HG03025 (cell line): ENCODE results near the gene SLC25A1.

Experiments
- ATAC-seq: cut with Tn5 transposase; IDR thresholded peaks from one replicate; pipeline ENCODE4 v1.9.1; 2021; ENCODE audit warnings: mild to moderate bottlenecking, moderate library complexity; ENCODE audit not compliant: unreplicated experiment, low FRiP score

Gene SLC25A1

DNA sequence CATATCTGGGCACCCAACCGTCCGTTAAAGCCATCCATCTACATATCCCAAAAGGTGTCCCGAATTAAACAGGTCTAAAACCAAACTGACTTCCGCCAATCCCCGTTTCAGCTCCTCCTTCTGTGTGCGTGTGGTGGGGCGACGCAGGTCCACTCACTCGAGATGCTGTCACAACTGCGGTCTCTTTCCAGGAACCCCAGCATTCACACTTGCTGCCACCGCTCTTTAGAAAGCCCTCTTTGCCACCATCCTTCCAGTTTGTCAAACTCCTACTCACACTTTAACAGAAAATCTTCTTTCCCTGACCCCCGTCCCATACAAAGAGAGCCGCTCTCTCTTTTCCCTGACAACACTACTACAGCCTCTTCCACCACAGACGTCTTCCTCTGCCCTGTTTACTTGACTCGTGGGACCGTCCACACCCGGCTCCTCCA lies 34.6 kb downstream of the SLC25A1 start:
- peak; percentile 17 for ATAC-seq

- ATAC-seq: no peak
Measured at GRCh38 chr22:19143212-19143611, 35.3 kb downstream of the SLC25A1 start.

GRCh38 chr22:19142394-19142793 lies 36.1 kb downstream of the SLC25A1 start:
- ATAC-seq: no peak

GRCh38 chr22:19139974-19140373 lies 38.6 kb downstream of the SLC25A1 start:
- ATAC-seq: no peak

DNA sequence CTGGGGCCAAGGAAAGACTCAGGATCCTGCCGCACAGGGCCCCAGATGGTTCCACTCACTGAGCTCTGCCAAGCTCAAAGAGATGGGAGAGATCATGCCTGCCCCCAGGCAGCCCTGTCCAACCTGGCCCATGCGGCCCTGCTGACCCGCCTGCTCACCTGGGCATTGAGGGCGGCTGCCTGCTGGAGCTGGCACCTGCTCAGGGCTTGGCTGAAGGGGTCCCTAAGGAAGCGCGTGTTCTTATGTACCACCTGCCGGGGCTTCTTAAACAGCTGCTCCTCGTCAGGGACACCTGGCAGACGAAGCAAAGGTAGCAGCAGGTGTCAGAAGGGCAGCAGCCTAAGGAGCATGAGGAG lies 39.6 kb downstream of the SLC25A1 start:
- no peak for ATAC-seq

DNA sequence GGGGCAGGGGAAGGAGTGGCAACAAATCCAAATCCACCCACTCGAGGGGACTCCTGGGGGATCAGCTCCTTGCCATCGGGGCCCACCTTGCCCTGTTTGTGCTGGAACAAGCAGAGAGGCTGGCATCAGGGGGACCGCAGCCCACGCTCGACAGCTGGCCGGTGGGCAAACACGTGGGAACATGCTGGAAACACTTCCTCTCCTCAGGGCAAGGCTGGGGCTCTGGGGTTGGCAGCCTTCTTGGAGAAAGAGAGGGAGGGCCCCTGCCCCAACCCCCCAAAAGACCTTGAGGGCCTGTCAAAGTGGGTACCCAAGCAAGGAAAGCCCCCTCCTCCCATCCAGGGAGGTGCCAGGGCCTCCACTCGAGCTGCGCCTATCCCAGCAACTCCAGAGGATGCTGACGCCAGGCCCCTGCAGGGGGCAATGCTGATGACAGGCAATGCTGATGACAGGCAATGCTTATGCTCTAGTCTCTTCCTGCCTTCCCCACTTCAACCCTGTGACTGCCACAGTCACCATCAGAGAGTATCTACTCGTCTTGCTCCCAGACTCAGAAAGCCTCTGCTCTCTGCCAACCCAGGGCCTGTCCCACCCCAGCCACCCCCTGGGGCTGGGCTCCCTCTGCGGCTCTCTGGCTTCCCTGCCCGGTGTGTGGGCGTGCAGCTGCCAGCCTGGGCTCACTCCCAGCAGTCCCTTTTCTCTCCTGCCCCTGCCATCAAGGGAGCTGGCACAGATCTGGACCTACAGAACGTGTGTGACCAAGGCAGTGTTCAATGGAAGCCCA lies 40.1 kb downstream of the SLC25A1 start:
- ATAC-seq: no peak

DNA sequence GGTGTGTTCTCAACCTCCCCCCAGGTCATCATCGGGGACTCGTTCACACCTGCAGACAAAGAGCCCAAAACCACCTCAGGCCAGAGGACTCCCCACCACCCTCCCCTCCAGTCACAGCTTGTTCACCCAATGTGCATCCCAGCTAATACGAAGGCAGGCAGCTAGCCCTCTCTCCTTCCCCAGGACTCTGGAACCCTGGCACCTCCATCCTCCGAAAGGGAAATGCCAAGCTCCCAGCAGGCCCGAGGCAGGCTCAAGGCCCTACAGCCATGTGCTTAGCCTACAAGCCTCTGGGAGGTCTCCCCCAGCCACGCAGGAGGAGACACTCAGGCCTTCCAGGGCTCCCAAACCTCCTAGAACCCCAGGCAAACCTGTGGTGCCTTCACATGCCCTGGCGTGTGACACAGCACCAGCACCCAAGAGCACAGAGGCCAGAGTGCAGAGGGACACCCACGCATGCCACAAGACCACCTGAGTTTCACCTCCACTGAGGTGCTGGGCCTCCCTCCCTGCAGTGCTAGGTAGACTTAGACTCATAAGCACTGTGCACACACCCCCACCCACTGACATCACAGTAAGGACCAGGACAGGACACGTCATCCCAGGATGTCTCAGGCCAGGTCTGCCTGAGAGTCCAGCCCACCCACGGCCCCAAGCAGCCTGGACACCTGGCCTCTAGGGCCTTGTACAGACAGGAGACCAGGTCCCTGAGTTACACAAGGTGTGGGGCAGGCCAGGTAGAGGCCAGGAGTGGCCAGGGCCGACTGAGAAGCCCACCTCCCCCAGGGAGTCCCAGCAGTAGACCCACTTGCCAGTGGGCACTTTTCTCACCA lies 40.9 kb downstream of the SLC25A1 start:
- ATAC-seq: no peak

DNA sequence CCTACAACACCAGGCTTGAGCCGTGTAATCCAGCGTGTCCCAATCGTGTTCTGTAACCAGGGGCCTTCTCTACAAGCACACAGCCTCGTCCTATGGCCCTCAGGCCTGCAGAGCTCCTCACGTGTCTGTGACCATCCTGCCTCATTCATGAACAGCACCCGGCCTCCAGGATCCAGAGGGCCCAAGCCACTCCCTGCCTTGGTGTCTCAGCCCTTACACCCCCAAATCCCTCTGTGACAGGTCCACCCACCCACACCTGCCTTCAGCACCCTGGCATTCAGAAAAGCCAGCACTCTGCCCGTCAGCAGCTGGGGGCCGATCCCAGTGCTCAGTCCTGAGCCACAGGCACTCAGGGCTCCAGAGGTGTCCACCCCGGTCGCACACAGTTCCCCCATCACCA lies 41.6 kb downstream of the SLC25A1 start:
- no peak for ATAC-seq

DNA sequence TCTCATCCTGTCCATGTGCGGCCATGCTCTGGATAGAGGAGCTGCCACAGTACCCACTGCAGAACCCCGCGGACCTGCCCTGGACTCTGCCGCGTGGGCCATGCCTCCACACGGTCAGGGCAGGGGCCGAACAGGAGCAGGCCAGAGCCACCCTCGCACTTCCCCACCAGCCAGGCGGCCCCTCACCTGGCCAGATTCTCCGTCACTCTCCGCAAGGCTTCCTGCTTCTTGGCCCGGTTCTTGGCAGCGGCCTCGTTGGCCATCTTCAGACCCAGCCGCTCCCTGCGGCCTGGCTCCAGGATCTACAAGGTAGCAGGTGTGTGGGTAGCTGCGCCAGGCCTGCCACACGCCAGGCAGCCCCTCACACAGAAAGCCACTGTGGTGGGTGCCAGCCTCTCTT lies 43.7 kb downstream of the SLC25A1 start:
- no peak for ATAC-seq

DNA sequence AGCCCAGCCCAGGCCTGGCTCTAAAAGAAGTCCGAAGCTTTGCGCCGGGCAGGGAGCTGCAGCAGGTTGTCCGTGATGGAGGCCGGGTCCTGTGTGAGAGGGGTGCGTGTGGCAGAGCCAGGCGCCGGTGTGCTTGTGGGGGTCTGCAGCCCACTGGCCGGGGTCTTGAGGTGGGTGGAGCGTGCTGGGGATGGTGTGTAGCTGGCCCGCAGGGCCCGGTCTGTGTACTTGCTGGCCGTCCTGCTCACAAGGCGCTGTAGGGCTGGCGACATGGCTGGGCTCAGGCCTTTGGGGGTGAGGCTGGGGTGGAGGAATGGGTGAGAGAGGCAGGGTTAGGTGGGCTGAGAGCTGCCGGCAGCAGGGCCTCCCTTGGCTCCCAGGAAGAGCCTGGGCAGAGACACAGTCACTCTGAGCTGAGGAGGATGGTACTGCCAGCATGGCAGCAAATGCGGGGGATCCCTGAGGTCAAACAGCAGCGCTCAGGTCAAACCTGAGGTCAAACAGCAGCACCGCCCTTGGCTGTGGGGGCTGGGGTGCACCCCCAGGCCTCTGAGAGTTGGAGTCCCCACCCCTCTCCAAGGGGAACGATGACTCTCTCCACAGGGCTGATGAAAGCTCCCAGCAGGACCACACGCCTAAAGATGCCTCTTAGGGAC lies 44.2 kb downstream of the SLC25A1 start:
- ATAC-seq: no peak

GRCh38 chr22:19133561-19133960 lies 45.0 kb downstream of the SLC25A1 start:
- ATAC-seq: no peak

DNA sequence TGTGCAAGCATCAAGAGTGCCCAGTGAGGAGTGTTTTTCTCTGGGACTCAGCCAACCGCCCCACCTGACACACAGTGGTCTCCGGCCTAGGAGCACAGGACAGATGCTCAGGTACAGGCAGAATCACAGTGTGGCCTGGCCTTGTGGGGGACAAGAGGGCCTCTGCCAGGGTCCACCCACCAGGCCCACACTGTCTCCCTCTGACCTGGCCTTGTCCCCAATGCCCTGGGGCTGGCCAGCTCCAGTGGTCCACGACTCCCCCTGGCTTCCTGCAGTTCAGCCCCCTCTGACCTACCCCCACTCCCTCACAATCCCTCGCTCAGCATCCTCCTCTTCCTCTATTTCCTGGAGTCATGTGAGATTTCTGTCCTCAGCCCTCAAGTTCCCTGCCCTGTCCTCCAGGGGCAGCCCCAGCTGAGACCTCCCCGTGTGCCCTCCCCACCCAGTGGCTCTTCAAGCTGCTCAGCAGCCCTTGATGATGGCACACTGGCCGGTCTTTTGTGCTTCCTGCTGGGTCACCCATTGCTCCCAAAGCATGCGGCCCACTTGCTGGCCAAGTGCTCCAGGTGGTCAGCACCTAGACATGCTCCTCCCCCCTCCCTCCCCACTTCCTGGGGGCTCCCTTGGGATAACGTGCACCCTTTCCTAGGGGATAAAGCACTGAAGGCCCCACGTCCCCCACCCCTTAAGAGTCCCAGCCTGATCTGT lies 45.7 kb downstream of the SLC25A1 start:
- ATAC-seq: no peak

- ATAC-seq: no peak
Measured at GRCh38 chr22:19132153-19132552, 46.4 kb downstream of the SLC25A1 start.

GRCh38 chr22:19131685-19132015 lies 46.9 kb downstream of the SLC25A1 start:
- ATAC-seq: no peak

- no peak for ATAC-seq
Measured at GRCh38 chr22:19130959-19131684, 47.4 kb downstream of the SLC25A1 start, which contains the start of gene TSSK2. TSSK2 (plus strand) TSS chr22:19131308; CDS start chr22:19131400, 92 bp downstream.

DNA sequence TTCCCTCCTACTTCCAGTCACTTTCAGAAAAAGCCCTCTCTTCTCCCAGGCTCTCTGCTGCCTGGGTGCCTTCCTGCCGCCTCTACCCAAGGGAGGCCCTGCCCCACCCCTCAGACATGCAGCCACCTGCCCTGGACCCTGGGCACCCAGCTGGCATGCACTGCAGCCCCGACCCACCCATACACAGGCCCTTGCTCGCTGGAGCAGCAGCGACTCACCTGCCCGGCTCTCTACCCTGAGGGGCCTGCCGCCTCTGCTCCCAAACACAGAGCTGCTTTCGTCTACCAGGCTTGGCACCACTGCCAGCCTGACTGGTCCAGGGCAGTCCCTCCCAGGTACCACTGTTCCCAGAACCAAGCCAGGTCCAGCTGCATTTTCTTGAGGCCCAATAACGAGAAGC lies 48.7 kb downstream of the SLC25A1 start:
- no peak for ATAC-seq

- no peak for ATAC-seq
Measured at GRCh38 chr22:19128946-19129727, 49.4 kb downstream of the SLC25A1 start.

- ATAC-seq: no peak
Measured at GRCh38 chr22:19128009-19128401, 50.5 kb downstream of the SLC25A1 start.

- no peak for ATAC-seq
Measured at GRCh38 chr22:19127329-19128008, 51.1 kb downstream of the SLC25A1 start.
